ENCODE data around the gene CCDC183. TPM values are rescaled to one million over a fixed set of nuclear protein-coding genes. Genes with fewer than 3 reads are reported as not detected.
"Not testable (repeated sequence)": the region's sequence is repeated elsewhere in the genome, so short reads cannot be mapped to it uniquely, and the experiment has no call there.

The CCDC183 gene
- total RNA-seq, 1 donor from 2014 or later: not detected

DNA sequence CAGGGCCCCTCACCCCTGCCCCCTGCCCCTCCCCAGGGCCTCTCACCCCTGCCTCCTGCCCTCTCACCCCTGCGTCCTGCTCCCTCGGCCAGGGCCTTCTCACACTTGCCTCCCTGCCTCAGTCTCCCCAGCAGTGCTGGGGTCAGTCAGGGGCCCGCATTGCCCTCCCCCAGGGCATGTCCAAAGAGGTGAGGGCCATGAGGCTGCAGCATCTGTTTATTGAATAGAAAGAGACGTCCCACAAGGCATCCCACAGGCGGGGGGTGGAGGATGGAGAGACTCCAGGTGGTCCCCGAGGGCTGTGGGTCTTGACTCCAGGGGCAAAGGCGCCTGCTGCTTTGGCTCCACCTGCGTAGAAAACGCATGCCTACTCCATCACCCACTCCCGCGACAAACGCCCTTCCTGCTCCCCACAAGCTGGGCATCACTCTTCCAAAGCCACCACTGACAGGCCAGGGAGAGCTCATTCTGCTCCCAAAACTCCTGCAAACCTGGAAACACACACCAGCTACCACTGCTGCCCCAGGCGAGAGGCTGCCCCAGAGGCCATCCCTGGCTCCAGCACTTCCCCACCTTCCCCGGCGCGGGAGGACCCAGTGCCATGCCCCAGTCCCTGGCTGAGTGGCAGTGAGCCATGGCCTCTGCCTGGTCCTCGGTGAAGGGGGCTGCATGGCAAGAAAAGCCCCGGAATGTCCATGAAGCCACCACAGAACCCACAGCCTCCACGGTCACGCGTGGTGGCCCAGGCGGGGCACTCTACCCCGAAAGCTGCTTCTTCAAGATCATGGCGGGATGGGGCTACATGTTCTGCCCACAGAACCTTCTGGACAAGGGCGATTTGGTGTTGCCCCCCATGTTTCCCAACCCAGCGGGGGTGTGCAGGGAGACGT, 36.5 kb upstream of the CCDC183 start:
- CTCF ChIA-PET: interaction anchor here (1.0 to 3.0 kb wide), 5 partner anchors 10 to 31 kb away, joined by 3 to 22 read pairs (median 3); no protein-coding TSS in a partner anchor
- DNase-seq (no peak), ATAC-seq (ENCODE audit: low read depth) (no peak)
- no peak overlapping the region for H3K4me3 Mint-ChIP-seq
- intact Hi-C loops (cut with micrococcal nuclease): no loop called here
- peaks cover 4% of the 10 kb centered on the region for H3K36me3 Mint-ChIP-seq (ENCODE audit: low read depth)
- POLR2A ChIA-PET: interaction anchor here (0.6 to 9.1 kb wide), 3 partner anchors 11 to 48 kb away, joined by 3 to 132 read pairs (median 37); partner anchors contain the start of genes LCN6 and RABL6
- no peaks in the 10 kb centered on the region for H3K27me3 Mint-ChIP-seq
- TF ChIP-seq CTCF (IDR thresholded peaks at IDR 0.05): no peak
- peaks cover 64% of the 10 kb centered on the region for H3K4me1 Mint-ChIP-seq
- peaks cover 2% of the 10 kb centered on the region for H3K9me3 Mint-ChIP-seq
- H3K27ac Mint-ChIP-seq: peak overlapping the region; percentile 50

GRCh38 chr9:136760424-136760823, 35.7 kb upstream of the CCDC183 start:
- ATAC-seq (ENCODE audit: low read depth) (no peak), DNase-seq (no peak)
- Mint-ChIP-seq H3K4me1 (peaks cover 63% of the 10 kb centered on the region), H3K36me3 (ENCODE audit: low read depth) (peaks cover 3% of the 10 kb centered on the region), H3K27me3 (no peaks in the 10 kb centered on the region), H3K4me3 (no peak overlapping the region), H3K27ac (no peak overlapping the region), H3K9me3 (peaks cover 2% of the 10 kb centered on the region)
- ChIA-PET POLR2A (interaction anchor here (0.6 to 9.1 kb wide), 2 partner anchors 32 to 47 kb away, joined by 3 to 132 read pairs; partner anchors contain the start of gene RABL6), CTCF (interaction anchor here (1.0 to 1.3 kb wide), 4 partner anchors 11 to 32 kb away, joined by 3 read pairs; no protein-coding TSS in a partner anchor)
- TF ChIP-seq CTCF (IDR thresholded peaks at IDR 0.05): no peak
- intact Hi-C loops (cut with micrococcal nuclease): no loop called here

GRCh38 chr9:136760834-136761544, 35.1 kb upstream of the CCDC183 start:
- H3K36me3 Mint-ChIP-seq (ENCODE audit: low read depth); ATAC-seq (ENCODE audit: low read depth); intact Hi-C loops (cut with micrococcal nuclease); H3K27me3 Mint-ChIP-seq; DNase-seq; H3K9me3 Mint-ChIP-seq: not testable (repeated sequence)
- peak overlapping the region; percentile 52 for H3K4me3 Mint-ChIP-seq
- peak overlapping the region; percentile 59 for H3K27ac Mint-ChIP-seq
- POLR2A ChIA-PET: interaction anchor here (0.6 to 9.1 kb wide), 3 partner anchors 33 to 274 kb away, joined by 3 to 132 read pairs (median 4); partner anchors contain the start of gene RABL6
- CTCF ChIA-PET: interaction anchor here (1.0 to 1.3 kb wide), 4 partner anchors 11 to 33 kb away, joined by 3 read pairs; no protein-coding TSS in a partner anchor
- peaks cover 64% of the 10 kb centered on the region for H3K4me1 Mint-ChIP-seq

DNA sequence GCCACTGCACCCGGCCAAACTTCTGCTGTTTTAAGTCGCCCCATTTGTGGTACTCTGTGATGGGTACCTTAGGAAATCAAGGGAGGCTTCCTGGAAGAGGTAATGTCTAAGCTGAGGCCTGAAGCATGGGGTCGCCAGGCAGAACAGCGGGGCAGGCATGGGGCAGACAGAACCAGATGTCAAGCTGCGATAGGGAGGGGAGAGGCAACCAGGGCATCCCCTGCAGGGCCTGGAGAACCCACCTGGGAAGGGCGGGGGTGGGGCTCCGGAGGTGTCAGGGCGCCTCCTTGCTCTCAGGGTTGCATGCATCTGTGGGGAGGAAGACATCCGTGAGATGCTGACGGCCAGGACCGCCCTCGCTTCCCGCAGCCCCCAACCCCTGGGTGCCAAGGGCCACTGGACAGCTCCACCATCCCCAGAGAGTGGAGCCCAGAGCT, 34.6 kb upstream of the CCDC183 start:
- ATAC-seq (ENCODE audit: low read depth) (no peak), DNase-seq (no peak)
- ChIA-PET POLR2A (interaction anchor here (1.3 to 9.1 kb wide), 2 partner anchors 33 to 273 kb away, joined by 4 to 132 read pairs; no protein-coding TSS in a partner anchor), CTCF (no interaction called here)
- Mint-ChIP-seq H3K36me3 (ENCODE audit: low read depth) (no peaks in the 10 kb centered on the region), H3K27me3 (no peaks in the 10 kb centered on the region), H3K4me3 (no peak overlapping the region), H3K4me1 (peaks cover 64% of the 10 kb centered on the region), H3K27ac (no peak overlapping the region), H3K9me3 (no peaks in the 10 kb centered on the region)
- no peak for TF ChIP-seq CTCF (IDR thresholded peaks at IDR 0.05)
- intact Hi-C loops (cut with micrococcal nuclease): no loop called here

- H3K27ac Mint-ChIP-seq: no peak overlapping the region
- intact Hi-C loops (cut with micrococcal nuclease): no loop called here
- ATAC-seq (ENCODE audit: low read depth) (no peak), DNase-seq (no peak)
- H3K4me3 Mint-ChIP-seq: no peak overlapping the region
- no peaks in the 10 kb centered on the region for H3K27me3 Mint-ChIP-seq
- H3K4me1 Mint-ChIP-seq: peaks cover 64% of the 10 kb centered on the region
- CTCF ChIA-PET: no interaction called here
- POLR2A ChIA-PET: interaction anchor here (0.6 to 9.1 kb wide), 4 partner anchors 34 to 273 kb away, joined by 4 to 132 read pairs (median 10); no protein-coding TSS in a partner anchor
- no peaks in the 10 kb centered on the region for H3K9me3 Mint-ChIP-seq
- no peaks in the 10 kb centered on the region for H3K36me3 Mint-ChIP-seq (ENCODE audit: low read depth)
- no peak for TF ChIP-seq CTCF (IDR thresholded peaks at IDR 0.05)
Observed at GRCh38 chr9:136762221-136762691, 33.9 kb upstream of the CCDC183 start.
